Fibroblast of villous mesenchyme (primary cell): ENCODE measurements around the gene COL4A2. TPM values are rescaled to one million over a fixed set of nuclear protein-coding genes. Genes with fewer than 3 reads are reported as not detected.

ENCODE experiments used
- DNase-seq: peaks from one replicate; pipeline ENCODE4 v3.0.0-alpha.2; 2010; ENCODE audit warnings: low read depth
- H3K4me3 ChIP-seq: 2 replicates; pipeline ENCODE4 v1.5.1; 2011; ENCODE audit warnings: low read depth, mild to moderate bottlenecking, low read length
- CTCF ChIP-seq: IDR thresholded peaks from 2 replicates; pipeline ENCODE4 v1.5.1; 2012; ENCODE audit warnings: low read depth, mild to moderate bottlenecking, low read length; ENCODE audit not compliant: insufficient read depth
- total RNA-seq: library from RNA; depleted of rRNA; stranded (reverse); fragments of >200 nt; gene quantifications from 2 replicates; pipeline ENCODE4 v1.2.3, GENCODE V29; 2012

COL4A2 gene
- total RNA-seq, 1 donor: 756 TPM

GRCh38 chr13:110356362-110356761 is 49.3 kb downstream of the COL4A2 start:
- no peak for DNase-seq
- no peak for TF ChIP-seq CTCF
- H3K4me3 ChIP-seq: no peak overlapping the region

GRCh38 chr13:110358381-110358780 is 51.3 kb downstream of the COL4A2 start:
- no peak for DNase-seq
- TF ChIP-seq CTCF: no peak
- no peak overlapping the region for H3K4me3 ChIP-seq

- peak; percentile 89 for DNase-seq
- no peak for TF ChIP-seq CTCF
- H3K4me3 ChIP-seq: no peak overlapping the region
Observed at GRCh38 chr13:110359840-110360301, 52.8 kb downstream of the COL4A2 start.

GRCh38 chr13:110360598-110360997 is 53.5 kb downstream of the COL4A2 start:
- no peak for TF ChIP-seq CTCF
- DNase-seq: no peak
- H3K4me3 ChIP-seq: no peak overlapping the region

GRCh38 chr13:110361365-110361911 is 54.4 kb downstream of the COL4A2 start:
- TF ChIP-seq CTCF: no peak
- DNase-seq: peak; percentile 93
- no peak overlapping the region for H3K4me3 ChIP-seq

GRCh38 chr13:110363010-110363409 is 55.9 kb downstream of the COL4A2 start:
- H3K4me3 ChIP-seq: no peak overlapping the region
- no peak for DNase-seq
- peak; percentile 41 for TF ChIP-seq CTCF

- peak; percentile 39 for DNase-seq
- TF ChIP-seq CTCF: no peak
Observed at GRCh38 chr13:110364081-110364480, 57.0 kb downstream of the COL4A2 start.

More at GRCh38 chr13:110364081-110364480, 57.0 kb downstream of the COL4A2 start:
- H3K4me3 ChIP-seq: no peak overlapping the region
